Karpas-422 (cell line): Measurements from ENCODE around the gene PRKAR2B. TPM values are rescaled to one million over a fixed set of nuclear protein-coding genes. Genes with fewer than 3 reads are reported as not detected.
A peak's percentile ranks its signal among the peaks of the same experiment; 100 is the strongest.
"Not testable (repeated sequence)": the region's sequence is repeated elsewhere in the genome, so short reads cannot be mapped to it uniquely, and the experiment has no call there.

ENCODE experiments used
- DNase-seq: peaks from one replicate; pipeline ENCODE4 v3.0.0-alpha.2; 2015
- H2AFZ ChIP-seq: fragments of 200-600 bp; sonication (generic); 2 replicates; pipeline ENCODE4 v1.6.1; 2014; ENCODE audit warnings: antibody characterized with exemption, low read length, mixed read lengths
- H3K27ac ChIP-seq: fragments of 200-600 bp; sonication (generic); 2 replicates; pipeline ENCODE4 v1.5.1; 2014; ENCODE audit warnings: mild to moderate bottlenecking, low read length, moderate library complexity
- H3K27me3 ChIP-seq: fragments of 200-600 bp; sonication (generic); 2 replicates; pipeline ENCODE4 v1.6.1; 2014; ENCODE audit warnings: low read length, mixed read lengths
- H3K36me3 ChIP-seq: fragments of 200-600 bp; sonication (generic); 2 replicates; pipeline ENCODE4 v1.6.1; 2014; ENCODE audit warnings: low read length, mixed read lengths; ENCODE audit not compliant: insufficient read depth
- H3K4me1 ChIP-seq: fragments of 200-600 bp; sonication (generic); 2 replicates; pipeline ENCODE4 v1.6.1; 2014; ENCODE audit warnings: mild to moderate bottlenecking, low read length, mixed read lengths
- H3K4me2 ChIP-seq: fragments of 200-600 bp; sonication (generic); 2 replicates; pipeline ENCODE4 v1.6.1; 2014; ENCODE audit warnings: low read length, low read depth, mild to moderate bottlenecking; ENCODE audit not compliant: poor library complexity, severe bottlenecking
- H3K4me3 ChIP-seq: fragments of 200-600 bp; sonication (generic); 2 replicates; pipeline ENCODE4 v1.5.1; 2014; ENCODE audit warnings: mild to moderate bottlenecking, antibody characterized with exemption, low read length, mixed read lengths
- H3K79me2 ChIP-seq: fragments of 200-600 bp; sonication (generic); 2 replicates; pipeline ENCODE4 v1.6.1; 2014; ENCODE audit warnings: mild to moderate bottlenecking, low read length, mixed read lengths
- H3K9ac ChIP-seq: fragments of 200-600 bp; sonication (generic); 2 replicates; pipeline ENCODE4 v1.6.0; 2014; ENCODE audit warnings: low read length
- H3K9me2 ChIP-seq: fragments of 200-600 bp; sonication (generic), shearing (Covaris generic); replicated peaks from 2 replicates; pipeline ENCODE4 v1.6.0; 2014; ENCODE audit warnings: mild to moderate bottlenecking, low read length, moderate library complexity; ENCODE audit not compliant: insufficient read depth
- H3K9me3 ChIP-seq: fragments of 300-700, 200-600 bp; sonication (generic); 2 replicates; pipeline ENCODE4 v1.6.1; 2014; ENCODE audit warnings: low read length, mixed read lengths
- H4K20me1 ChIP-seq: fragments of 200-600 bp; sonication (generic); 2 replicates; pipeline ENCODE4 v1.6.1; 2014; ENCODE audit warnings: mild to moderate bottlenecking, antibody characterized with exemption, low read length, low read depth; ENCODE audit not compliant: insufficient read depth
- total RNA-seq: library from RNA; depleted of rRNA; stranded (reverse); fragments of >200 nt; shearing (Covaris generic); gene quantifications from 2 replicates; pipeline ENCODE4 v1.2.3, GENCODE V29; 2014; ENCODE audit warnings: low replicate concordance

Gene PRKAR2B
- total RNA-seq, 1 experiment from 2014 or later, result 0.67 TPM

GRCh38 chr7:107130487-107131220 lies 86.1 kb downstream of the PRKAR2B start:
- Histone ChIP-seq H3K27me3 (no peaks in the 10 kb centered on the region), H3K4me3 (no peak overlapping the region), H3K4me1 (peaks cover 7% of the 10 kb centered on the region), H3K4me2 (no peak overlapping the region), H3K79me2 (no peaks in the 10 kb centered on the region), H2AFZ (no peak overlapping the region), H3K36me3 (no peaks in the 10 kb centered on the region), H4K20me1 (no peaks in the 10 kb centered on the region), H3K9ac (no peak overlapping the region), H3K9me2 (no peaks in the 10 kb centered on the region), H3K9me3 (no peaks in the 10 kb centered on the region), H3K27ac (no peak overlapping the region)
- peak; percentile 55 for DNase-seq

- Histone ChIP-seq H3K9me3 (no peaks in the 10 kb centered on the region), H2AFZ (no peak overlapping the region), H3K9me2 (no peaks in the 10 kb centered on the region), H3K27me3 (no peaks in the 10 kb centered on the region), H3K4me2 (no peak overlapping the region), H3K4me3 (no peak overlapping the region), H4K20me1 (no peaks in the 10 kb centered on the region), H3K4me1 (no peaks in the 10 kb centered on the region), H3K79me2 (no peaks in the 10 kb centered on the region), H3K27ac (no peak overlapping the region), H3K9ac (no peak overlapping the region), H3K36me3 (no peaks in the 10 kb centered on the region)
- DNase-seq, result no peak
Measured at GRCh38 chr7:107133396-107133795, 88.9 kb downstream of the PRKAR2B start.

GRCh38 chr7:107138696-107139420 lies 94.4 kb downstream of the PRKAR2B start:
- Histone ChIP-seq H3K4me1 (no peaks in the 10 kb centered on the region), H3K4me2 (no peak overlapping the region), H3K27ac (no peak overlapping the region), H3K9me3 (no peaks in the 10 kb centered on the region), H3K9me2 (no peaks in the 10 kb centered on the region), H4K20me1 (no peaks in the 10 kb centered on the region), H3K79me2 (no peaks in the 10 kb centered on the region), H3K4me3 (no peak overlapping the region), H3K9ac (no peak overlapping the region), H3K27me3 (no peaks in the 10 kb centered on the region), H2AFZ (no peak overlapping the region), H3K36me3 (no peaks in the 10 kb centered on the region)
- no peak for DNase-seq

GRCh38 chr7:107143875-107144274 lies 99.4 kb downstream of the PRKAR2B start:
- H2AFZ ChIP-seq, H3K79me2 ChIP-seq, H3K9me2 ChIP-seq, H3K4me3 ChIP-seq, H3K36me3 ChIP-seq, H3K27ac ChIP-seq, H3K4me2 ChIP-seq, H4K20me1 ChIP-seq, H3K27me3 ChIP-seq, H3K9ac ChIP-seq, H3K9me3 ChIP-seq, DNase-seq: not testable (repeated sequence)
- H3K4me1 ChIP-seq, result peaks cover 24% of the 10 kb centered on the region

- Histone ChIP-seq H3K79me2 (no peaks in the 10 kb centered on the region), H3K4me3 (no peak overlapping the region), H3K9me2 (no peaks in the 10 kb centered on the region), H3K4me2 (peak overlapping the region; percentile 35), H3K36me3 (no peaks in the 10 kb centered on the region), H3K9ac (no peak overlapping the region), H2AFZ (no peak overlapping the region), H3K27me3 (no peaks in the 10 kb centered on the region), H3K27ac (no peak overlapping the region), H4K20me1 (no peaks in the 10 kb centered on the region), H3K9me3 (no peaks in the 10 kb centered on the region), H3K4me1 (peaks cover 24% of the 10 kb centered on the region)
- no peak for DNase-seq
Measured at GRCh38 chr7:107145067-107145838, 100.7 kb downstream of the PRKAR2B start.

GRCh38 chr7:107147464-107148393 lies 103.2 kb downstream of the PRKAR2B start:
- Histone ChIP-seq H3K9ac (no peak overlapping the region), H3K4me3 (peak overlapping the region; percentile 9; the same call in 1 of the 2 replicates), H3K27ac (no peak overlapping the region), H3K4me2 (peak overlapping the region; percentile 33), H3K9me3 (no peaks in the 10 kb centered on the region), H2AFZ (no peak overlapping the region), H3K27me3 (no peaks in the 10 kb centered on the region), H3K79me2 (no peaks in the 10 kb centered on the region), H4K20me1 (no peaks in the 10 kb centered on the region), H3K4me1 (peaks cover 24% of the 10 kb centered on the region), H3K9me2 (no peaks in the 10 kb centered on the region), H3K36me3 (no peaks in the 10 kb centered on the region)
- DNase-seq, result peak; percentile 72

GRCh38 chr7:107148721-107149120 lies 104.2 kb downstream of the PRKAR2B start:
- Histone ChIP-seq H3K36me3 (no peaks in the 10 kb centered on the region), H2AFZ (no peak overlapping the region), H3K79me2 (no peaks in the 10 kb centered on the region), H3K27me3 (no peaks in the 10 kb centered on the region), H3K9me3 (no peaks in the 10 kb centered on the region), H4K20me1 (no peaks in the 10 kb centered on the region), H3K9me2 (no peaks in the 10 kb centered on the region), H3K4me1 (peaks cover 24% of the 10 kb centered on the region), H3K9ac (no peak overlapping the region), H3K4me3 (no peak overlapping the region), H3K27ac (no peak overlapping the region), H3K4me2 (no peak overlapping the region)
- DNase-seq, result no peak
